Ovary (tissue), 3 donors: ENCODE measurements around the gene CSF3.

Experiments used
- CTCF ChIP-seq, 3 donors: fragments of 450-650 bp in 2 of 3; fragments of 200-600 bp in 1 of 3; IDR thresholded peaks; one replicate each; pipeline versions ENCODE4 v1.5.1 to v1.8.0; 2016 to 2022; ENCODE audit warnings: antibody characterized with exemption in 3 of 3, mild to moderate bottlenecking in 1 of 3
- POLR2A ChIP-seq: fragments of 450-650 bp; IDR thresholded peaks from one replicate; pipeline ENCODE4 v1.6.1; 2017; ENCODE audit warnings: antibody characterized with exemption, mild to moderate bottlenecking, moderate library complexity
- donor health status: DM: no; HTN: no; CAD: no.

GRCh38 chr17:40020146-40020545, 4.9 kb downstream of the CSF3 start:
- no peak for TF ChIP-seq CTCF (IDR thresholded peaks at IDR 0.05)
- no peak for TF ChIP-seq POLR2A
